ENCODE data around the gene EIF4G1.
A peak's percentile ranks its signal among the peaks of the same experiment; 100 is the strongest.

Gene EIF4G1

GRCh38 chr3:184282941-184283340 is 31.5 kb upstream of the EIF4G1 start:
- no peak for TF ChIP-seq EZH2 (IDR thresholded peaks at IDR 0.05; ENCODE audit: borderline replicate concordance, low read depth, low read length, severe bottlenecking)
- TF ChIP-seq CTCF (IDR thresholded peaks at IDR 0.05; ENCODE audit: borderline replicate concordance, extremely low read depth, low read length, poor library complexity, severe bottlenecking) = no peak
- Histone ChIP-seq H3K4me2 (ENCODE audit: insufficient read depth, low read length) (no peak overlapping the region), H3K79me2 (ENCODE audit: insufficient read depth, low read length) (no peaks in the 10 kb centered on the region)

GRCh38 chr3:184283681-184284080 is 30.7 kb upstream of the EIF4G1 start:
- H3K9ac ChIP-seq (ENCODE audit: low read depth, low read length) = no peak overlapping the region
- no peak for DNase-seq
- no peak overlapping the region for H3K27ac ChIP-seq (ENCODE audit: low read length)
- H3K36me3 ChIP-seq (ENCODE audit: insufficient read depth, low read length) = no peaks in the 10 kb centered on the region
- ATAC-seq (ENCODE audit: insufficient read depth, low read depth) = no peak
- no peak for TF ChIP-seq EZH2 (IDR thresholded peaks at IDR 0.05; ENCODE audit: borderline replicate concordance, low read depth, low read length, severe bottlenecking)
- no peak for TF ChIP-seq CTCF (IDR thresholded peaks at IDR 0.05; ENCODE audit: borderline replicate concordance, extremely low read depth, low read length, poor library complexity, severe bottlenecking)
- H3K27me3 ChIP-seq (ENCODE audit: insufficient read depth, low read length, poor library complexity) = no peaks in the 10 kb centered on the region
- H2AFZ ChIP-seq (ENCODE audit: low read depth, low read length) = no peak overlapping the region
- H3K4me2 ChIP-seq (ENCODE audit: insufficient read depth, low read length) = no peak overlapping the region
- H3K9me3 ChIP-seq (ENCODE audit: insufficient read depth, low read length, severe bottlenecking) = no peaks in the 10 kb centered on the region
- H3K79me2 ChIP-seq (ENCODE audit: insufficient read depth, low read length) = no peaks in the 10 kb centered on the region
- H3K4me1 ChIP-seq (ENCODE audit: insufficient read depth, low read length) = no peaks in the 10 kb centered on the region
- H3K4me3 ChIP-seq (ENCODE audit: low read depth in 1 of 2, low read length in 2 of 2) = no peak overlapping the region
- no peaks in the 10 kb centered on the region for H4K20me1 ChIP-seq (ENCODE audit: insufficient read depth, low read length)

More at GRCh38 chr3:184282941-184283340, 31.5 kb upstream of the EIF4G1 start:
- Histone ChIP-seq H4K20me1 (ENCODE audit: insufficient read depth, low read length) (no peaks in the 10 kb centered on the region), H3K27me3 (ENCODE audit: insufficient read depth, low read length, poor library complexity) (no peaks in the 10 kb centered on the region), H3K4me3 (ENCODE audit: low read depth in 1 of 2, low read length in 2 of 2) (no peak overlapping the region), H3K4me1 (ENCODE audit: insufficient read depth, low read length) (no peaks in the 10 kb centered on the region), H3K27ac (ENCODE audit: low read length) (no peak overlapping the region), H3K36me3 (ENCODE audit: insufficient read depth, low read length) (no peaks in the 10 kb centered on the region), H3K9me3 (ENCODE audit: insufficient read depth, low read length, severe bottlenecking) (no peaks in the 10 kb centered on the region), H3K9ac (ENCODE audit: low read depth, low read length) (no peak overlapping the region), H2AFZ (ENCODE audit: low read depth, low read length) (no peak overlapping the region)
- no peak for DNase-seq
- no peak for ATAC-seq (ENCODE audit: insufficient read depth, low read depth)

- no peaks in the 10 kb centered on the region for H3K79me2 ChIP-seq (ENCODE audit: insufficient read depth, low read length)
- DNase-seq = peak; percentile 38
- peak; percentile 44; the same call in 1 of the 3 replicates for ATAC-seq (ENCODE audit: insufficient read depth, low read depth)
Measured at GRCh38 chr3:184284696-184285095, 29.7 kb upstream of the EIF4G1 start.

More at GRCh38 chr3:184284696-184285095, 29.7 kb upstream of the EIF4G1 start:
- Histone ChIP-seq H3K27ac (ENCODE audit: low read length) (no peak overlapping the region), H3K4me3 (ENCODE audit: low read depth in 1 of 2, low read length in 2 of 2) (no peak overlapping the region), H4K20me1 (ENCODE audit: insufficient read depth, low read length) (no peaks in the 10 kb centered on the region), H3K27me3 (ENCODE audit: insufficient read depth, low read length, poor library complexity) (no peaks in the 10 kb centered on the region), H3K9me3 (ENCODE audit: insufficient read depth, low read length, severe bottlenecking) (no peaks in the 10 kb centered on the region), H3K4me1 (ENCODE audit: insufficient read depth, low read length) (no peaks in the 10 kb centered on the region), H3K9ac (ENCODE audit: low read depth, low read length) (no peak overlapping the region), H3K4me2 (ENCODE audit: insufficient read depth, low read length) (no peak overlapping the region), H2AFZ (ENCODE audit: low read depth, low read length) (no peak overlapping the region), H3K36me3 (ENCODE audit: insufficient read depth, low read length) (no peaks in the 10 kb centered on the region)
- no peak for TF ChIP-seq EZH2 (IDR thresholded peaks at IDR 0.05; ENCODE audit: borderline replicate concordance, low read depth, low read length, severe bottlenecking)
- TF ChIP-seq CTCF (IDR thresholded peaks at IDR 0.05; ENCODE audit: borderline replicate concordance, extremely low read depth, low read length, poor library complexity, severe bottlenecking) = peak; percentile 48

Data from DND-41 (cell line).